ENCODE measurements around the gene SMARCD1.

DNA sequence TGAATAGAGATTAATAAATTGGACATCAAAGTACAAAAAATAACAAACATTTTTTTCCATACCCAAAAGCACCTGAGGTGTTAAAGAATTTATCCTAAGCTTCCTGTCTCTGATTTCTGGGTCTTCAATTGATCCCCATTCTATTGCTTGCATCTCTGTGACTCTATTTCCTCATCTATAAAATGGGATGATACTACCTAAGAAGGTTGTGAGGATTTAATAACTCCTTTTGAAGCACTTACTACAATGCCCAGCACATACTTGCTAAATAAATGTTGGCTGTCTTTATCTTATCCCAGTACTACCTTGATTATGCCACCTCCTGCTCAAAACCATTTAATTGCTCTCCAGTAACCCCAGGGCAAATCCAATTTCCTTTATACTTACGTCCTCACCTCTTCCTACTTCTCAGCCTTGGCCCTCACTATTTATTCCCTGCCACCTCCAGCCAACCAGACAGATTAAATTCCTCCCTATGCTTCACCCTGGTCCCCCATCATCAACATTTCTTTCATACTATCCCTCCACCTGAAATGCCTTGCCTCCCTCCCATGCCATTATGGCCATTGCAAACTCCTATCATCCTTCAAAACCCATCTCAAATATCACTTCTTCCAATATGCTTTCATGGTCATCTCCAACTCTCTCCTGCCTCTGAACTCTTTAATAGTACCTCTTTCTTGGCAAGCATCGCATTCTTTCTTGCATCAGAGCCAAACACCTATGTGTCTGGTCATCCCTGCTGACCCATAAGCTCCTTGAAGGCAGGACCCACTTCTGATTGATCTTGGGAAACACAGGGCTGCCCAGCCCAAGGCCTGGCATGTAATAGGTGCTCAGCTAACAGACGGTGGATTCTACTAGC lies 35.7 kb upstream of the SMARCD1 start:
- TF ChIP-seq, protein P1, sequence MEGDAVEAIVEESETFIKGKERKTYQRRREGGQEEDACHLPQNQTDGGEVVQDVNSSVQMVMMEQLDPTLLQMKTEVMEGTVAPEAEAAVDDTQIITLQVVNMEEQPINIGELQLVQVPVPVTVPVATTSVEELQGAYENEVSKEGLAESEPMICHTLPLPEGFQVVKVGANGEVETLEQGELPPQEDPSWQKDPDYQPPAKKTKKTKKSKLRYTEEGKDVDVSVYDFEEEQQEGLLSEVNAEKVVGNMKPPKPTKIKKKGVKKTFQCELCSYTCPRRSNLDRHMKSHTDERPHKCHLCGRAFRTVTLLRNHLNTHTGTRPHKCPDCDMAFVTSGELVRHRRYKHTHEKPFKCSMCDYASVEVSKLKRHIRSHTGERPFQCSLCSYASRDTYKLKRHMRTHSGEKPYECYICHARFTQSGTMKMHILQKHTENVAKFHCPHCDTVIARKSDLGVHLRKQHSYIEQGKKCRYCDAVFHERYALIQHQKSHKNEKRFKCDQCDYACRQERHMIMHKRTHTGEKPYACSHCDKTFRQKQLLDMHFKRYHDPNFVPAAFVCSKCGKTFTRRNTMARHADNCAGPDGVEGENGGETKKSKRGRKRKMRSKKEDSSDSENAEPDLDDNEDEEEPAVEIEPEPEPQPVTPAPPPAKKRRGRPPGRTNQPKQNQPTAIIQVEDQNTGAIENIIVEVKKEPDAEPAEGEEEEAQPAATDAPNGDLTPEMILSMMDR (IDR thresholded peaks at IDR 0.05): no peak
- TF ChIP-seq POLR2A (IDR thresholded peaks at IDR 0.05): no peak
